Cardiac muscle cell (in vitro differentiated cells and primary cell): ENCODE data around the gene MED28. TPM values are rescaled to one million over a fixed set of nuclear protein-coding genes. Genes with fewer than 3 reads are reported as not detected.

Experiments used
- DNase-seq, 2 donors: peaks; one replicate each; pipeline versions ENCODE4 v3.0.0 to v3.0.0-alpha.2; 2010 to 2017; ENCODE audit warnings: low read depth in 1 of 2, low spot score in 1 of 2
- H3K27ac ChIP-seq: fragments of 200-600 bp; sonication (generic); 2 replicates; pipeline ENCODE4 v1.5.1; 2016
- H3K27me3 ChIP-seq: fragments of 200-600 bp; sonication (generic); 2 replicates; pipeline ENCODE4 v1.6.0; 2016; ENCODE audit warnings: control low read depth
- H3K36me3 ChIP-seq: fragments of 200-600 bp; sonication (generic); 2 replicates; pipeline ENCODE4 v1.5.1; 2016; ENCODE audit warnings: control low read depth
- H3K4me1 ChIP-seq: fragments of 200-600 bp; sonication (generic); 2 replicates; pipeline ENCODE4 v1.8.1; 2017; ENCODE audit warnings: low read depth, mild to moderate bottlenecking, mixed run types
- H3K4me3 ChIP-seq: fragments of 200-600 bp; sonication (generic); 2 replicates; pipeline ENCODE4 v1.5.1; 2016; ENCODE audit warnings: mild to moderate bottlenecking
- H3K9me3 ChIP-seq: fragments of 200-600 bp; sonication (generic); 2 replicates; pipeline ENCODE4 v1.5.1; 2017; ENCODE audit warnings: low read depth, mild to moderate bottlenecking, control low read depth
- CTCF ChIP-seq: IDR thresholded peaks from 2 replicates; pipeline ENCODE4 v1.5.1; 2012; ENCODE audit warnings: low read depth, mild to moderate bottlenecking, low read length
- polyA plus RNA-seq: library from polyadenylated mRNA; unstranded; fragments of >200 nt; fragmentation: Nextera tagmentation; extraction: Ambion mirVana; gene quantifications from 2 replicates; pipeline ENCODE4 v1.2.1, GENCODE V29; 2016
- total RNA-seq: library from RNA; depleted of rRNA; stranded (reverse); fragments of >200 nt; gene quantifications from 2 replicates; pipeline ENCODE4 v1.2.3, GENCODE V29; 2016

The MED28 gene
- total and polyA plus RNA-seq, 2 experiments from 2014 or later = 20.1 to 60.2 TPM

GRCh38 chr4:17665852-17666251 lies 51.4 kb downstream of the MED28 start:
- no peak overlapping the region for H3K4me3 ChIP-seq
- H3K27ac ChIP-seq = no peak overlapping the region
- no peaks in the 10 kb centered on the region for H3K27me3 ChIP-seq
- TF ChIP-seq CTCF = no peak
- H3K36me3 ChIP-seq = no peaks in the 10 kb centered on the region
- H3K4me1 ChIP-seq = no peaks in the 10 kb centered on the region
- H3K9me3 ChIP-seq = no peaks in the 10 kb centered on the region
- no peak for DNase-seq

- Histone ChIP-seq H3K4me3 (no peak overlapping the region), H3K9me3 (no peaks in the 10 kb centered on the region), H3K27me3 (no peaks in the 10 kb centered on the region), H3K4me1 (no peaks in the 10 kb centered on the region), H3K27ac (no peak overlapping the region), H3K36me3 (no peaks in the 10 kb centered on the region)
- TF ChIP-seq CTCF = no peak
- no peak for DNase-seq
Observed at GRCh38 chr4:17667253-17667652, 52.8 kb downstream of the MED28 start.

GRCh38 chr4:17667653-17668201 lies 53.3 kb downstream of the MED28 start:
- no peak for DNase-seq
- Histone ChIP-seq H3K27me3 (no peaks in the 10 kb centered on the region), H3K9me3 (no peaks in the 10 kb centered on the region), H3K4me3 (no peak overlapping the region), H3K4me1 (no peaks in the 10 kb centered on the region), H3K36me3 (no peaks in the 10 kb centered on the region), H3K27ac (no peak overlapping the region)
- TF ChIP-seq CTCF = no peak

- Histone ChIP-seq H3K4me1 (no peaks in the 10 kb centered on the region), H3K4me3 (no peak overlapping the region), H3K36me3 (no peaks in the 10 kb centered on the region), H3K9me3 (no peaks in the 10 kb centered on the region), H3K27me3 (no peaks in the 10 kb centered on the region), H3K27ac (no peak overlapping the region)
- no peak for DNase-seq
- TF ChIP-seq CTCF = no peak
Observed at GRCh38 chr4:17670423-17670822, 56.0 kb downstream of the MED28 start.

- Histone ChIP-seq H3K27ac (no peak overlapping the region), H3K9me3 (no peaks in the 10 kb centered on the region), H3K4me3 (no peak overlapping the region), H3K36me3 (no peaks in the 10 kb centered on the region), H3K4me1 (no peaks in the 10 kb centered on the region), H3K27me3 (no peaks in the 10 kb centered on the region)
- DNase-seq = no peak
- TF ChIP-seq CTCF = no peak
Observed at GRCh38 chr4:17680559-17681280, 66.3 kb downstream of the MED28 start.
